Heart left ventricle (tissue), 13 donors: ENCODE data around the gene UBE3B.

Source experiments
- CTCF ChIP-seq, 12 donors: fragments of 200-600 bp; sonication (generic) in 4 of 12; IDR thresholded peaks; one replicate each; pipeline versions ENCODE4 v1.5.0 to v1.8.0; 2018 to 2022; ENCODE audit warnings: antibody characterized with exemption in 12 of 12, mild to moderate bottlenecking in 5 of 12
- POLR2A ChIP-seq, 2 donors: fragments of 450-650 bp; IDR thresholded peaks; one replicate each; pipeline ENCODE4 v1.6.1; 2017; ENCODE audit warnings: antibody characterized with exemption in 2 of 2, mild to moderate bottlenecking in 2 of 2, moderate library complexity in 2 of 2
- donor health status: ischemic (EF 13 %, LVEDD 7.1; RV severe dilation, severe dysfunction).
- donor health status: DM: no; HTN: yes; CAD: no.
- donor health status: DM: no; HTN: no; CAD: no.
- donor health status: ischemic (EF 25% LVEDD 6.9; RV normal size, moderate dysfunction).
- donor health status: ischemic (EF 25% LVEDD 5.7; RV mildly dilated, moderate dysfunction).
- donor health status: ischemic (EF 35%, LVEDD 5.7; RV mildly dilated, moderate dysfunction).
- donor health status: nonischemic (EF 11% LVEDD 7.7; RV severe dilation, severe dysfunction).
- donor health status: DM: yes; HTN: yes; CAD: no.
- donor health status: PGD.
- donor health status: ischemic (EF 29% LVEDD 5.4; RV normal size, mild dysfunction).
- donor health status: nonischemic (EF 23%, LVEDD 6.1; RV moderate dilation, normal function).

- no peak for TF ChIP-seq CTCF (IDR thresholded peaks at IDR 0.05)
- no peak for TF ChIP-seq POLR2A (IDR thresholded peaks at IDR 0.05)
Measured at GRCh38 chr12:109476807-109477184, 638 bp upstream of the UBE3B start.
